GM23338 (cell line): ENCODE results near the gene MTMR3. TPM values are rescaled to one million over a fixed set of nuclear protein-coding genes. Genes with fewer than 3 reads are reported as not detected.
A peak's percentile ranks its signal among the peaks of the same experiment; 100 is the strongest.

Source experiments
- ATAC-seq: fragments of 200-7000 bp; cut with Tn5 transposase; 3 replicates; pipeline ENCODE4 v1.9.1; 2020
- DNase-seq: peaks from one replicate; pipeline ENCODE4 v3.0.0-alpha.2; 2015; ENCODE audit warnings: low spot score
- H2AFZ ChIP-seq: fragments of 200-600 bp; sonication (generic); 2 replicates; pipeline ENCODE4 v1.8.0; 2016; ENCODE audit warnings: antibody characterized with exemption, mild to moderate bottlenecking, moderate library complexity
- H3F3A ChIP-seq: fragments of 200-600 bp; sonication (generic); replicated peaks from 2 replicates; pipeline ENCODE4 v1.8.0; 2017; ENCODE audit warnings: antibody characterized with exemption, mixed run types, low read depth
- H3K27ac ChIP-seq: fragments of 200-600 bp; sonication (generic); 2 replicates; pipeline ENCODE4 v1.6.1; 2016; ENCODE audit warnings: low read depth
- H3K27me3 ChIP-seq: fragments of 200-600 bp; sonication (generic); 2 replicates; pipeline ENCODE4 v1.8.0; 2016; ENCODE audit warnings: mild to moderate bottlenecking, mixed run types, moderate library complexity; ENCODE audit not compliant: insufficient read depth
- H3K36me3 ChIP-seq: fragments of 200-600 bp; sonication (generic); 2 replicates; pipeline ENCODE4 v1.8.0; 2016; ENCODE audit warnings: mild to moderate bottlenecking; ENCODE audit not compliant: insufficient read depth
- H3K4me1 ChIP-seq: fragments of 200-600 bp; sonication (generic); 2 replicates; pipeline ENCODE4 v1.8.0; 2016; ENCODE audit warnings: mild to moderate bottlenecking, moderate library complexity; ENCODE audit not compliant: insufficient read depth
- H3K4me2 ChIP-seq: fragments of 200-600 bp; sonication (generic); 2 replicates; pipeline ENCODE4 v1.7.1; 2017; ENCODE audit warnings: mixed run types
- H3K4me3 ChIP-seq: fragments of 200-600 bp; sonication (generic); 2 replicates; pipeline ENCODE4 v1.6.1; 2016; ENCODE audit warnings: mixed run types
- H3K79me2 ChIP-seq: fragments of 200-600 bp; sonication (generic); replicated peaks from 2 replicates; pipeline ENCODE4 v1.8.0; 2017; ENCODE audit warnings: mild to moderate bottlenecking; ENCODE audit not compliant: insufficient read depth
- H3K9me2 ChIP-seq: fragments of 200-600 bp; sonication (generic); 2 replicates; pipeline ENCODE4 v1.8.0; 2017; ENCODE audit not compliant: insufficient read depth
- H4K20me1 ChIP-seq: fragments of 200-600 bp; sonication (generic); replicated peaks from 2 replicates; pipeline ENCODE4 v1.8.0; 2017; ENCODE audit warnings: mild to moderate bottlenecking; ENCODE audit not compliant: insufficient read depth
- H3K27ac Mint-ChIP-seq: 2 replicates; pipeline ENCODE4 v1.8.0; 2020; ENCODE audit warnings: inconsistent platforms, mild to moderate bottlenecking, moderate library complexity, mixed read lengths
- H3K27me3 Mint-ChIP-seq: 3 replicates; pipeline ENCODE4 v1.8.0; 2022; ENCODE audit warnings: low read depth, mild to moderate bottlenecking, moderate library complexity, mixed read lengths, inconsistent platforms; ENCODE audit not compliant: insufficient read depth, poor library complexity
- H3K36me3 Mint-ChIP-seq: 3 replicates; pipeline ENCODE4 v1.8.0; 2021; ENCODE audit warnings: low read depth, mild to moderate bottlenecking, inconsistent platforms, moderate library complexity, mixed read lengths
- H3K4me1 Mint-ChIP-seq: 3 replicates; pipeline ENCODE4 v1.8.0; 2020; ENCODE audit warnings: mild to moderate bottlenecking, inconsistent platforms, mixed read lengths
- H3K4me3 Mint-ChIP-seq: 3 replicates; pipeline ENCODE4 v1.8.0; 2021; ENCODE audit warnings: moderate library complexity, mild to moderate bottlenecking, inconsistent platforms, mixed read lengths
- H3K9me3 Mint-ChIP-seq: 3 replicates; pipeline ENCODE4 v1.8.0; 2020; ENCODE audit warnings: moderate library complexity, mild to moderate bottlenecking, inconsistent platforms, mixed read lengths
- EZH2phosphoT487 ChIP-seq: fragments of 200-600 bp; sonication (generic); IDR thresholded peaks from one replicate; pipeline ENCODE4 v1.8.1; 2018; ENCODE audit warnings: antibody characterized with exemption; ENCODE audit not compliant: unreplicated experiment
- JUNB ChIP-seq: IDR thresholded peaks from one replicate; pipeline ENCODE4 v1.6.1; 2016; ENCODE audit warnings: antibody characterized with exemption; ENCODE audit not compliant: unreplicated experiment
- NANOG ChIP-seq: IDR thresholded peaks from 2 replicates; pipeline ENCODE4 v1.6.1; 2016; ENCODE audit warnings: antibody characterized with exemption, borderline replicate concordance
- POLR2AphosphoS5 ChIP-seq: IDR thresholded peaks from 2 replicates; pipeline ENCODE4 v1.6.1; 2016; ENCODE audit warnings: antibody characterized with exemption, low read depth
- ZNF114 ChIP-seq: fragments of 250-450 bp; sonication (Bioruptor Pico); IDR thresholded peaks from 2 replicates; pipeline ENCODE4 v1.5.0; 2020; ENCODE audit warnings: mild to moderate bottlenecking, moderate library complexity
- polyA plus RNA-seq: library from polyadenylated mRNA; unstranded; fragments of >200 nt; fragmentation: Nextera tagmentation; extraction: Ambion mirVana; gene quantifications from 2 replicates; pipeline ENCODE4 v1.2.1, GENCODE V29; 2016
- total RNA-seq: library from RNA; depleted of rRNA; stranded (reverse); fragments of >200 nt; shearing (Covaris generic); gene quantifications from 2 replicates; pipeline ENCODE4 v1.2.3, GENCODE V29; 2014
- TF ChIP-seq, protein P1 (sequence below): IDR thresholded peaks from one replicate; pipeline ENCODE4 v1.6.1; 2018; ENCODE audit warnings: antibody characterized with exemption; ENCODE audit not compliant: unreplicated experiment
- TF ChIP-seq, protein P2 (sequence below): IDR thresholded peaks from 2 replicates; pipeline ENCODE4 v1.6.1; 2016; ENCODE audit warnings: antibody characterized with exemption
- TF ChIP-seq, protein P3 (sequence below), 2 experiments: fragments of 200-600 bp in 1 of 2; sonication (generic) in 1 of 2; conservative IDR thresholded peaks; 2 replicates each; pipeline versions ENCODE4 v1.5.1 to v1.6.1; 2016 to 2017; ENCODE audit warnings: antibody characterized with exemption in 2 of 2, low read depth in 2 of 2, mild to moderate bottlenecking in 2 of 2, moderate library complexity in 1 of 2
- TF ChIP-seq, protein P4 (sequence below): fragments of 250-450 bp; sonication (Bioruptor Pico); IDR thresholded peaks from 2 replicates; pipeline ENCODE4 v1.5.0; 2020; ENCODE audit warnings: mild to moderate bottlenecking, moderate library complexity

The MTMR3 gene
- total and polyA plus RNA-seq, 2 experiments from 2014 or later: 5.2 to 27.4 TPM

DNA sequence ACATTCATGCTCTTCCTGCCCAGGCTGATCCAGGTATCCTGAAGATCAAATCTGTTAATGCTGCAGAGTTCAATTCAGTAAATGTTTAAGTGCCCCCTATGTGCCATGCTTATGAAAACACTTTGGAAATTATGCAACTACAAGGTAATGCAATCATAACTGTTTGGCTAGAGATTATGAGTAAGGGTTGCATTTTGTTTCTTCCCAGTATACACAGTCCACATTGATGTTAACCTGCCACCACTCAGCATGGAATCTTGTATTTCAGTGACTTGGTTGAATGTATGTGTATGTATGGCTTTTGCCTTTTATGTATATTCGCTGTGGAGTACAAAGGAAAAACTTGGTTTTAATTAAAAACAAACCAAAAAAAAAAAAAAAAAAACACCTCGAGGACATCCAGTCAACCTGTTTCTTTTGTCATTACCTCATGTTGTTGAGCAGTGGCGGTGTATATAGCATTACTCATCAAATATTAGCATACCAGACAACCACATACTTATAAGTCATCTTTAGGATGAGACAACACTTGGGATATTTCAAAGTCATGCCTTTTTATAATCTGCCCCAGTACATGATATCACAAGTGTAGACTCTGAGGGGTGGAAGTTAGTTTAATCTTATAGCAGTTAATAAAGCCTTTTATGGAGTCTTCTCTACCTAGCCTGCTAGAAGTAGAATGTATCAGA is 111.2 kb downstream of the MTMR3 start (continued):
- TF ChIP-seq, protein P1, sequence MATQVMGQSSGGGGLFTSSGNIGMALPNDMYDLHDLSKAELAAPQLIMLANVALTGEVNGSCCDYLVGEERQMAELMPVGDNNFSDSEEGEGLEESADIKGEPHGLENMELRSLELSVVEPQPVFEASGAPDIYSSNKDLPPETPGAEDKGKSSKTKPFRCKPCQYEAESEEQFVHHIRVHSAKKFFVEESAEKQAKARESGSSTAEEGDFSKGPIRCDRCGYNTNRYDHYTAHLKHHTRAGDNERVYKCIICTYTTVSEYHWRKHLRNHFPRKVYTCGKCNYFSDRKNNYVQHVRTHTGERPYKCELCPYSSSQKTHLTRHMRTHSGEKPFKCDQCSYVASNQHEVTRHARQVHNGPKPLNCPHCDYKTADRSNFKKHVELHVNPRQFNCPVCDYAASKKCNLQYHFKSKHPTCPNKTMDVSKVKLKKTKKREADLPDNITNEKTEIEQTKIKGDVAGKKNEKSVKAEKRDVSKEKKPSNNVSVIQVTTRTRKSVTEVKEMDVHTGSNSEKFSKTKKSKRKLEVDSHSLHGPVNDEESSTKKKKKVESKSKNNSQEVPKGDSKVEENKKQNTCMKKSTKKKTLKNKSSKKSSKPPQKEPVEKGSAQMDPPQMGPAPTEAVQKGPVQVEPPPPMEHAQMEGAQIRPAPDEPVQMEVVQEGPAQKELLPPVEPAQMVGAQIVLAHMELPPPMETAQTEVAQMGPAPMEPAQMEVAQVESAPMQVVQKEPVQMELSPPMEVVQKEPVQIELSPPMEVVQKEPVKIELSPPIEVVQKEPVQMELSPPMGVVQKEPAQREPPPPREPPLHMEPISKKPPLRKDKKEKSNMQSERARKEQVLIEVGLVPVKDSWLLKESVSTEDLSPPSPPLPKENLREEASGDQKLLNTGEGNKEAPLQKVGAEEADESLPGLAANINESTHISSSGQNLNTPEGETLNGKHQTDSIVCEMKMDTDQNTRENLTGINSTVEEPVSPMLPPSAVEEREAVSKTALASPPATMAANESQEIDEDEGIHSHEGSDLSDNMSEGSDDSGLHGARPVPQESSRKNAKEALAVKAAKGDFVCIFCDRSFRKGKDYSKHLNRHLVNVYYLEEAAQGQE: no peak

DNA sequence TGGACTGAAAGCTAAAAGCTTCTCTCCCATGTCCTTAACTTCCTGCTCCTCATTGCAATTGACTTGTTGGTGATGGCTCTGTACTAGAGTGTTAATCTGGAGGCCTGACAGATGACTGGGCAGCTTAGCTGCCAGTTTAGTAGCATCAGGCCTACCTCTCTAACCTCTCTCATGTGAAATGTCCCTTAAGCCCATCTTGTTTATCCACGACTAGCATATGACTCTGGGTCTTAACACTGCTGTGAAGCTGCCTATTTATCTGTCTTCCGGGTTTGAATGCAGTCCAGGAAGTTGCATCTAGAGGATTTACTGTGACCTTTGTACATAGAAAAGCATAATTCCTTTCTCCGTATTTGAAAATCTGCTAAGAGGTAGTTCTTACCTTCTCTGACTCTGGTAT is 112.0 kb downstream of the MTMR3 start:
- Mint-ChIP-seq H3K9me3 (no peaks in the 10 kb centered on the region), H3K4me1 (peaks cover 24% of the 10 kb centered on the region), H3K27me3 (no peaks in the 10 kb centered on the region), H3K27ac (peak overlapping the region; percentile 80), H3K4me3 (no peak overlapping the region), H3K36me3 (peaks cover 8% of the 10 kb centered on the region; the same call in 2 of the 3 replicates)
- Histone ChIP-seq H3K9me2 (no peaks in the 10 kb centered on the region), H3K36me3 (no peaks in the 10 kb centered on the region), H3K79me2 (no peaks in the 10 kb centered on the region), H2AFZ (no peak overlapping the region), H4K20me1 (no peaks in the 10 kb centered on the region), H3F3A (no peaks in the 10 kb centered on the region), H3K4me2 (no peak overlapping the region), H3K27ac (peak overlapping the region; percentile 43; the same call in 1 of the 2 replicates), H3K4me1 (peaks cover 22% of the 10 kb centered on the region), H3K27me3 (no peaks in the 10 kb centered on the region), H3K4me3 (no peak overlapping the region)
- no peak for ATAC-seq
- no peak for DNase-seq
- TF ChIP-seq, protein P2, sequence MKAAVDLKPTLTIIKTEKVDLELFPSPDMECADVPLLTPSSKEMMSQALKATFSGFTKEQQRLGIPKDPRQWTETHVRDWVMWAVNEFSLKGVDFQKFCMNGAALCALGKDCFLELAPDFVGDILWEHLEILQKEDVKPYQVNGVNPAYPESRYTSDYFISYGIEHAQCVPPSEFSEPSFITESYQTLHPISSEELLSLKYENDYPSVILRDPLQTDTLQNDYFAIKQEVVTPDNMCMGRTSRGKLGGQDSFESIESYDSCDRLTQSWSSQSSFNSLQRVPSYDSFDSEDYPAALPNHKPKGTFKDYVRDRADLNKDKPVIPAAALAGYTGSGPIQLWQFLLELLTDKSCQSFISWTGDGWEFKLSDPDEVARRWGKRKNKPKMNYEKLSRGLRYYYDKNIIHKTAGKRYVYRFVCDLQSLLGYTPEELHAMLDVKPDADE: no peak
- no peak for TF ChIP-seq NANOG
- TF ChIP-seq, protein P3, sequence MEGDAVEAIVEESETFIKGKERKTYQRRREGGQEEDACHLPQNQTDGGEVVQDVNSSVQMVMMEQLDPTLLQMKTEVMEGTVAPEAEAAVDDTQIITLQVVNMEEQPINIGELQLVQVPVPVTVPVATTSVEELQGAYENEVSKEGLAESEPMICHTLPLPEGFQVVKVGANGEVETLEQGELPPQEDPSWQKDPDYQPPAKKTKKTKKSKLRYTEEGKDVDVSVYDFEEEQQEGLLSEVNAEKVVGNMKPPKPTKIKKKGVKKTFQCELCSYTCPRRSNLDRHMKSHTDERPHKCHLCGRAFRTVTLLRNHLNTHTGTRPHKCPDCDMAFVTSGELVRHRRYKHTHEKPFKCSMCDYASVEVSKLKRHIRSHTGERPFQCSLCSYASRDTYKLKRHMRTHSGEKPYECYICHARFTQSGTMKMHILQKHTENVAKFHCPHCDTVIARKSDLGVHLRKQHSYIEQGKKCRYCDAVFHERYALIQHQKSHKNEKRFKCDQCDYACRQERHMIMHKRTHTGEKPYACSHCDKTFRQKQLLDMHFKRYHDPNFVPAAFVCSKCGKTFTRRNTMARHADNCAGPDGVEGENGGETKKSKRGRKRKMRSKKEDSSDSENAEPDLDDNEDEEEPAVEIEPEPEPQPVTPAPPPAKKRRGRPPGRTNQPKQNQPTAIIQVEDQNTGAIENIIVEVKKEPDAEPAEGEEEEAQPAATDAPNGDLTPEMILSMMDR (conservative IDR thresholded peaks at IDR 0.05; ENCODE audit: low read depth in 2 of 2): no peak
- no peak for TF ChIP-seq EZH2phosphoT487
- TF ChIP-seq JUNB: no peak
- TF ChIP-seq POLR2AphosphoS5: no peak
- TF ChIP-seq, protein P4, sequence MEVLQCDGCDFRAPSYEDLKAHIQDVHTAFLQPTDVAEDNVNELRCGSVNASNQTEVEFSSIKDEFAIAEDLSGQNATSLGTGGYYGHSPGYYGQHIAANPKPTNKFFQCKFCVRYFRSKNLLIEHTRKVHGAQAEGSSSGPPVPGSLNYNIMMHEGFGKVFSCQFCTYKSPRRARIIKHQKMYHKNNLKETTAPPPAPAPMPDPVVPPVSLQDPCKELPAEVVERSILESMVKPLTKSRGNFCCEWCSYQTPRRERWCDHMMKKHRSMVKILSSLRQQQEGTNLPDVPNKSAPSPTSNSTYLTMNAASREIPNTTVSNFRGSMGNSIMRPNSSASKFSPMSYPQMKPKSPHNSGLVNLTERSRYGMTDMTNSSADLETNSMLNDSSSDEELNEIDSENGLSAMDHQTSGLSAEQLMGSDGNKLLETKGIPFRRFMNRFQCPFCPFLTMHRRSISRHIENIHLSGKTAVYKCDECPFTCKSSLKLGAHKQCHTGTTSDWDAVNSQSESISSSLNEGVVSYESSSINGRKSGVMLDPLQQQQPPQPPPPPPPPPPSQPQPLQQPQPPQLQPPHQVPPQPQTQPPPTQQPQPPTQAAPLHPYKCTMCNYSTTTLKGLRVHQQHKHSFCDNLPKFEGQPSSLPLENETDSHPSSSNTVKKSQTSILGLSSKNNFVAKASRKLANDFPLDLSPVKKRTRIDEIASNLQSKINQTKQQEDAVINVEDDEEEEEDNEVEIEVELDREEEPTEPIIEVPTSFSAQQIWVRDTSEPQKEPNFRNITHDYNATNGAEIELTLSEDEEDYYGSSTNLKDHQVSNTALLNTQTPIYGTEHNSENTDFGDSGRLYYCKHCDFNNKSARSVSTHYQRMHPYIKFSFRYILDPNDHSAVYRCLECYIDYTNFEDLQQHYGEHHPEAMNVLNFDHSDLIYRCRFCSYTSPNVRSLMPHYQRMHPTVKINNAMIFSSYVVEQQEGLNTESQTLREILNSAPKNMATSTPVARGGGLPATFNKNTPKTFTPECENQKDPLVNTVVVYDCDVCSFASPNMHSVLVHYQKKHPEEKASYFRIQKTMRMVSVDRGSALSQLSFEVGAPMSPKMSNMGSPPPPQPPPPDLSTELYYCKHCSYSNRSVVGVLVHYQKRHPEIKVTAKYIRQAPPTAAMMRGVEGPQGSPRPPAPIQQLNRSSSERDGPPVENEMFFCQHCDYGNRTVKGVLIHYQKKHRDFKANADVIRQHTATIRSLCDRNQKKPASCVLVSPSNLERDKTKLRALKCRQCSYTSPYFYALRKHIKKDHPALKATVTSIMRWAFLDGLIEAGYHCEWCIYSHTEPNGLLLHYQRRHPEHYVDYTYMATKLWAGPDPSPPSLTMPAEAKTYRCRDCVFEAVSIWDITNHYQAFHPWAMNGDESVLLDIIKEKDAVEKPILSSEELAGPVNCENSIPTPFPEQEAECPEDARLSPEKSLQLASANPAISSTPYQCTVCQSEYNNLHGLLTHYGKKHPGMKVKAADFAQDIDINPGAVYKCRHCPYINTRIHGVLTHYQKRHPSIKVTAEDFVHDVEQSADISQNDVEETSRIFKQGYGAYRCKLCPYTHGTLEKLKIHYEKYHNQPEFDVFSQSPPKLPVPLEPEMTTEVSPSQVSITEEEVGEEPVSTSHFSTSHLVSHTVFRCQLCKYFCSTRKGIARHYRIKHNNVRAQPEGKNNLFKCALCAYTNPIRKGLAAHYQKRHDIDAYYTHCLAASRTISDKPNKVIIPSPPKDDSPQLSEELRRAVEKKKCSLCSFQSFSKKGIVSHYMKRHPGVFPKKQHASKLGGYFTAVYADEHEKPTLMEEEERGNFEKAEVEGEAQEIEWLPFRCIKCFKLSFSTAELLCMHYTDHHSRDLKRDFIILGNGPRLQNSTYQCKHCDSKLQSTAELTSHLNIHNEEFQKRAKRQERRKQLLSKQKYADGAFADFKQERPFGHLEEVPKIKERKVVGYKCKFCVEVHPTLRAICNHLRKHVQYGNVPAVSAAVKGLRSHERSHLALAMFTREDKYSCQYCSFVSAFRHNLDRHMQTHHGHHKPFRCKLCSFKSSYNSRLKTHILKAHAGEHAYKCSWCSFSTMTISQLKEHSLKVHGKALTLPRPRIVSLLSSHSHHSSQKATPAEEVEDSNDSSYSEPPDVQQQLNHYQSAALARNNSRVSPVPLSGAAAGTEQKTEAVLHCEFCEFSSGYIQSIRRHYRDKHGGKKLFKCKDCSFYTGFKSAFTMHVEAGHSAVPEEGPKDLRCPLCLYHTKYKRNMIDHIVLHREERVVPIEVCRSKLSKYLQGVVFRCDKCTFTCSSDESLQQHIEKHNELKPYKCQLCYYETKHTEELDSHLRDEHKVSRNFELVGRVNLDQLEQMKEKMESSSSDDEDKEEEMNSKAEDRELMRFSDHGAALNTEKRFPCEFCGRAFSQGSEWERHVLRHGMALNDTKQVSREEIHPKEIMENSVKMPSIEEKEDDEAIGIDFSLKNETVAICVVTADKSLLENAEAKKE (CRISPR knock-in tag): no peak
- no peak for TF ChIP-seq ZNF114
